Activated CD4-positive, alpha-beta T cell treated with anti-CD3 and anti-CD28 coated beads, Interleukin-2, amount 50 U/mL, for 1 hour (primary cell): Measurements from ENCODE around the gene EFCAB8.

Experiments
- DNase-seq: peaks from one replicate; pipeline ENCODE4 v3.0.0-alpha.2; 2020

EFCAB8 gene

GRCh38 chr20:32991383-32991782, 132.7 kb downstream of the EFCAB8 start:
- no peak for DNase-seq

- DNase-seq = no peak
Observed at GRCh38 chr20:32991792-32992641, 133.3 kb downstream of the EFCAB8 start.

- no peak for DNase-seq
Observed at GRCh38 chr20:32993496-32994050, 134.8 kb downstream of the EFCAB8 start.

- DNase-seq = no peak
Observed at GRCh38 chr20:32995802-32996201, 137.1 kb downstream of the EFCAB8 start.

GRCh38 chr20:32997431-32997830, 138.7 kb downstream of the EFCAB8 start:
- no peak for DNase-seq

- DNase-seq = no peak
Observed at GRCh38 chr20:32999603-33000250, 141.0 kb downstream of the EFCAB8 start.

GRCh38 chr20:33000802-33001466, 142.2 kb downstream of the EFCAB8 start:
- no peak for DNase-seq

- no peak for DNase-seq
Observed at GRCh38 chr20:33002087-33002808, 143.5 kb downstream of the EFCAB8 start.

- no peak for DNase-seq
Observed at GRCh38 chr20:33004141-33004751, 145.5 kb downstream of the EFCAB8 start, which contains the start of gene SUN5. Gene SUN5 (minus strand): TSS chr20:33004433. CDS start chr20:33004340, 93 bp downstream.

GRCh38 chr20:33005132-33005566, 146.4 kb downstream of the EFCAB8 start:
- DNase-seq = no peak

GRCh38 chr20:33005908-33006775, 147.4 kb downstream of the EFCAB8 start:
- no peak for DNase-seq

GRCh38 chr20:33006776-33007375, 148.2 kb downstream of the EFCAB8 start:
- DNase-seq = no peak

- DNase-seq = no peak
Observed at GRCh38 chr20:33007376-33008335, 148.9 kb downstream of the EFCAB8 start, which contains the start of gene BPIFB2. Gene BPIFB2 (plus strand): TSS chr20:33007704. CDS start chr20:33008575, 871 bp downstream.

GRCh38 chr20:33008336-33009213, 149.9 kb downstream of the EFCAB8 start:
- DNase-seq = no peak

GRCh38 chr20:33009214-33010132, 150.8 kb downstream of the EFCAB8 start:
- DNase-seq = no peak

GRCh38 chr20:33010133-33010504, 151.4 kb downstream of the EFCAB8 start:
- DNase-seq = no peak
